Raji (cell line): ENCODE data around the gene KISS1.

Experiments
- POLR2A ChIP-seq: IDR thresholded peaks from 2 replicates; pipeline ENCODE4 v1.6.1; 2011; ENCODE audit warnings: low read depth, low read length, control low read depth; ENCODE audit not compliant: insufficient read depth

Gene KISS1

GRCh38 chr1:204203206-204203767 is 7.0 kb upstream of the KISS1 start:
- TF ChIP-seq POLR2A, result no peak

GRCh38 chr1:204202481-204202880 is 6.2 kb upstream of the KISS1 start:
- no peak for TF ChIP-seq POLR2A

GRCh38 chr1:204201348-204202040 is 5.2 kb upstream of the KISS1 start:
- TF ChIP-seq POLR2A, result no peak

GRCh38 chr1:204199579-204199978 is 3.3 kb upstream of the KISS1 start:
- TF ChIP-seq POLR2A, result no peak

GRCh38 chr1:204198348-204199340 is 2.4 kb upstream of the KISS1 start:
- TF ChIP-seq POLR2A, result no peak

GRCh38 chr1:204197068-204197467 is 777 bp upstream of the KISS1 start:
- TF ChIP-seq POLR2A, result no peak

- no peak for TF ChIP-seq POLR2A
Observed at GRCh38 chr1:204194771-204195170, 1.5 kb downstream of the KISS1 start.

GRCh38 chr1:204194080-204194479 is 2.2 kb downstream of the KISS1 start:
- TF ChIP-seq POLR2A, result no peak

GRCh38 chr1:204192589-204193352 is 3.5 kb downstream of the KISS1 start:
- TF ChIP-seq POLR2A, result no peak

GRCh38 chr1:204192046-204192445 is 4.2 kb downstream of the KISS1 start:
- no peak for TF ChIP-seq POLR2A

GRCh38 chr1:204191456-204191855 is 4.8 kb downstream of the KISS1 start:
- no peak for TF ChIP-seq POLR2A

GRCh38 chr1:204190212-204191211 is 5.8 kb downstream of the KISS1 start:
- TF ChIP-seq POLR2A, result no peak

- no peak for TF ChIP-seq POLR2A
Observed at GRCh38 chr1:204188959-204189639, 7.2 kb downstream of the KISS1 start.

GRCh38 chr1:204186597-204186996 is 9.7 kb downstream of the KISS1 start:
- TF ChIP-seq POLR2A, result no peak

- no peak for TF ChIP-seq POLR2A
Observed at GRCh38 chr1:204181116-204181515, 15.2 kb downstream of the KISS1 start.
